ENCODE measurements around the gene FAM76A. TPM values are rescaled to one million over a fixed set of nuclear protein-coding genes. Genes with fewer than 3 reads are reported as not detected.

FAM76A gene
- total and polyA plus RNA-seq, 2 donors (not counting 3 experiments of a cell fraction or from before 2014, with no cell fraction given), result 1.8 to 12.8 TPM

DNA sequence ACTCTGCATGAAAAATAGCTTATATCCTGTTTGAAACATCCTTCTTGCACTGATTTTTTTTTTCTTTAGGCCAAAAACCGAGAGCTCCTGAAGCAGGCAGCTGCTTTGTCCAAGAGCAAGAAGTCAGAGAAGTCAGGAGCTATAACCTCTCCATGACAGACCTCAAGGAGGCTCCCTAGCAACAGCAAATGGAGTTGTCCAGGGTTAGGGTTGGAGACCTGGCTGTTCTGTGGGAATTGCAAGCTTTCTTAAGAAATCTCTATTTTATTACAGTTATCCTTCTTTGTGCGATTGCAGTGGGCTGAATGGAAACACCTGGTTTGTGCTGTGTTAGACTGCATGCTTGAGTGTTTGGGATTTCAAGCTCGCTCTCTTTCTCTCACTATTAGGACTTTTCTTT lies 34.7 kb downstream of the FAM76A start:
- Histone ChIP-seq H3K9ac (replicated peaks; ENCODE audit: extremely low read depth, insufficient read depth, low read length) (no peak overlapping the region), H2AFZ (ENCODE audit: low read depth, low read length) (no peak overlapping the region), H3K9me3 (replicated peaks; ENCODE audit: control insufficient read depth, insufficient read depth, low read length) (no peaks in the 10 kb centered on the region), H3K36me3 (ENCODE audit: control insufficient read depth in 2 of 2, extremely low read depth in 1 of 2, insufficient read depth in 2 of 2, low read length in 2 of 2) (peaks cover 2% of the 10 kb centered on the region in 2 experiments), H3K4me1 (ENCODE audit: control insufficient read depth, extremely low read depth, insufficient read depth, low read length) (no peaks in the 10 kb centered on the region), H3K4me3 (replicated peaks in 1 of 3; ENCODE audit: insufficient read depth in 1 of 3, low read depth in 1 of 3, low read length in 3 of 3) (no peak overlapping the region), H3K27ac (ENCODE audit: insufficient read depth, low read depth, low read length) (no peak overlapping the region), H3K79me2 (ENCODE audit: control insufficient read depth, insufficient read depth, low read length) (no peaks in the 10 kb centered on the region), H3K27me3 (ENCODE audit: control insufficient read depth in 2 of 2, insufficient read depth in 2 of 2, low read length in 2 of 2) (no peaks in the 10 kb centered on the region), H3K9me1 (replicated peaks; ENCODE audit: control insufficient read depth, extremely low read depth, insufficient read depth, low read length) (no peaks in the 10 kb centered on the region), H4K20me1 (replicated peaks; ENCODE audit: control insufficient read depth, extremely low read depth, insufficient read depth, low read length) (no peaks in the 10 kb centered on the region), H3K4me2 (ENCODE audit: insufficient read depth, low read length) (no peak overlapping the region)
- dilution Hi-C loops (cut with MboI; ENCODE audit: extremely low pct_ligation_motif_present, low sequenced_read_pairs), result no loop called here
- FAIRE-seq, result peak; percentile 18
- CTCF ChIA-PET, result interaction anchor here (0.9 to 3.3 kb wide), 17 partner anchors 9 to 91 kb away, joined by 3 to 19 read pairs (median 4); partner anchors contain the start of genes FAM76A, PPP1R8 and STX12
- intact Hi-C loops (cut with micrococcal nuclease), result no loop called here
- TF ChIP-seq POLR2AphosphoS5 (IDR thresholded peaks at IDR 0.05; ENCODE audit: insufficient read depth, low read depth, low read length), result no peak
- TF ChIP-seq MAX (IDR thresholded peaks at IDR 0.05; ENCODE audit: insufficient read depth, insufficient read length), result no peak
- no peak for TF ChIP-seq POLR2A (IDR thresholded peaks at IDR 0.05; ENCODE audit: low read depth, low read length)
- TF ChIP-seq MYC (IDR thresholded peaks at IDR 0.05; ENCODE audit: low read depth, low read length), result no peak
- TF ChIP-seq EZH2 (IDR thresholded peaks at IDR 0.05; ENCODE audit: borderline replicate concordance, low read depth, low read length, severe bottlenecking), result no peak
- TF ChIP-seq JUN (IDR thresholded peaks at IDR 0.05; ENCODE audit: borderline replicate concordance, insufficient read depth, insufficient read length, low read depth), result no peak
- DNase-seq (ENCODE audit: low read depth, low spot score), result peak; percentile 37
- POLR2A ChIA-PET, result interaction anchor here (1.2 kb wide), 1 partner anchor 13 kb away, joined by 8 read pairs; the partner anchor contains the start of gene STX12
- BruUV-seq (replicated peaks), result no TSS peak

DNA sequence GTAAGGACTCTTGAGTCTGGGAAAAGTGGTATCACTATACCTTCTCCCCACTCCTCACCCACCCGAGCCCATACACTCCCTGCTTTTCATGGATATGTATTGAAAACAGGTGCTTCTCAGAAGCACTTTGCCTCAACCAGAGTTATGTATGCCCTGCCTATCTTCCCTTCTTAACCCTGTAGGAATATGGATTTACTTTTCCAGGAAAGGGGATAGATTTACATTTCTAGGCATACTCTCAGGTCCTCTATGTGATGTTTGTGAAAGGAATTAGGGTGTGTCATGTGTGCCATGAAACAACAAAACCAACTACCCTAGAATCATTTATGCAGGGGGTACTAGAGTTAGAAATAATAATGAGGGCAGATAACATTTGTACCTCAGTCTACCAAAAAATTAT lies 36.3 kb downstream of the FAM76A start:
- no peak overlapping the region for H3K27ac ChIP-seq (ENCODE audit: insufficient read depth, low read depth, low read length)
- no peak overlapping the region for H3K4me3 ChIP-seq (replicated peaks in 1 of 3; ENCODE audit: insufficient read depth in 1 of 3, low read depth in 1 of 3, low read length in 3 of 3)
- intact Hi-C loops (cut with micrococcal nuclease), result no loop called here
- no peak overlapping the region for H2AFZ ChIP-seq (ENCODE audit: low read depth, low read length)
- H3K9me3 ChIP-seq (replicated peaks; ENCODE audit: control insufficient read depth, insufficient read depth, low read length), result no peaks in the 10 kb centered on the region
- POLR2A ChIA-PET, result no interaction called here
- H3K27me3 ChIP-seq (ENCODE audit: control insufficient read depth in 2 of 2, insufficient read depth in 2 of 2, low read length in 2 of 2), result no peaks in the 10 kb centered on the region
- BruUV-seq (replicated peaks), result no TSS peak
- H3K9me1 ChIP-seq (replicated peaks; ENCODE audit: control insufficient read depth, extremely low read depth, insufficient read depth, low read length), result no peaks in the 10 kb centered on the region
- no peaks in the 10 kb centered on the region for H4K20me1 ChIP-seq (replicated peaks; ENCODE audit: control insufficient read depth, extremely low read depth, insufficient read depth, low read length)
- DNase-seq (ENCODE audit: low read depth, low spot score), result no peak
- FAIRE-seq, result no peak
- H3K4me2 ChIP-seq (ENCODE audit: insufficient read depth, low read length), result no peak overlapping the region
- CTCF ChIA-PET, result no interaction called here
- no peak overlapping the region for H3K9ac ChIP-seq (replicated peaks; ENCODE audit: extremely low read depth, insufficient read depth, low read length)
- H3K36me3 ChIP-seq (ENCODE audit: control insufficient read depth in 2 of 2, extremely low read depth in 1 of 2, insufficient read depth in 2 of 2, low read length in 2 of 2), result peaks cover 0 to 2% of the 10 kb centered on the region in 2 experiments
- TF ChIP-seq EZH2 (IDR thresholded peaks at IDR 0.05; ENCODE audit: borderline replicate concordance, low read depth, low read length, severe bottlenecking) (no peak), MAX (IDR thresholded peaks at IDR 0.05; ENCODE audit: insufficient read depth, insufficient read length) (no peak), GATA2 (IDR thresholded peaks at IDR 0.05; ENCODE audit: insufficient read depth, insufficient read length, low read depth, low read length) (no peak), POLR2AphosphoS5 (IDR thresholded peaks at IDR 0.05; ENCODE audit: insufficient read depth, low read depth, low read length) (no peak), MYC (IDR thresholded peaks at IDR 0.05; ENCODE audit: low read depth, low read length) (no peak), FOS (IDR thresholded peaks at IDR 0.05; ENCODE audit: borderline replicate concordance, insufficient read depth, low read length) (no peak), JUN (IDR thresholded peaks at IDR 0.05; ENCODE audit: borderline replicate concordance, insufficient read depth, insufficient read length, low read depth) (no peak), POLR2A (IDR thresholded peaks at IDR 0.05; ENCODE audit: low read depth, low read length) (no peak)
- TF ChIP-seq, protein P1, sequence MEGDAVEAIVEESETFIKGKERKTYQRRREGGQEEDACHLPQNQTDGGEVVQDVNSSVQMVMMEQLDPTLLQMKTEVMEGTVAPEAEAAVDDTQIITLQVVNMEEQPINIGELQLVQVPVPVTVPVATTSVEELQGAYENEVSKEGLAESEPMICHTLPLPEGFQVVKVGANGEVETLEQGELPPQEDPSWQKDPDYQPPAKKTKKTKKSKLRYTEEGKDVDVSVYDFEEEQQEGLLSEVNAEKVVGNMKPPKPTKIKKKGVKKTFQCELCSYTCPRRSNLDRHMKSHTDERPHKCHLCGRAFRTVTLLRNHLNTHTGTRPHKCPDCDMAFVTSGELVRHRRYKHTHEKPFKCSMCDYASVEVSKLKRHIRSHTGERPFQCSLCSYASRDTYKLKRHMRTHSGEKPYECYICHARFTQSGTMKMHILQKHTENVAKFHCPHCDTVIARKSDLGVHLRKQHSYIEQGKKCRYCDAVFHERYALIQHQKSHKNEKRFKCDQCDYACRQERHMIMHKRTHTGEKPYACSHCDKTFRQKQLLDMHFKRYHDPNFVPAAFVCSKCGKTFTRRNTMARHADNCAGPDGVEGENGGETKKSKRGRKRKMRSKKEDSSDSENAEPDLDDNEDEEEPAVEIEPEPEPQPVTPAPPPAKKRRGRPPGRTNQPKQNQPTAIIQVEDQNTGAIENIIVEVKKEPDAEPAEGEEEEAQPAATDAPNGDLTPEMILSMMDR (IDR thresholded peaks at IDR 0.05; ENCODE audit: extremely low read depth in 1 of 2, insufficient read depth in 1 of 2, low read depth in 1 of 2, low read length in 2 of 2), result no peak
- dilution Hi-C loops (cut with MboI; ENCODE audit: extremely low pct_ligation_motif_present, low sequenced_read_pairs), result no loop called here
- H3K4me1 ChIP-seq (ENCODE audit: control insufficient read depth, extremely low read depth, insufficient read depth, low read length), result no peaks in the 10 kb centered on the region
- H3K79me2 ChIP-seq (ENCODE audit: control insufficient read depth, insufficient read depth, low read length), result no peaks in the 10 kb centered on the region
